RWPE1 (cell line): ENCODE data around the gene THAP9.

Source experiments
- CTCF ChIA-PET: fragments of 350-600 bp; sonication (Branson Sonifier 250); formaldehyde crosslinking; extraction: SDS; loops from one replicate; lab custom pipeline; 2021; lab: Yijun Ruan, JAX
- POLR2A ChIA-PET: fragments of 400-600 bp; formaldehyde crosslinking; extraction: SDS; loops from one replicate; lab custom pipeline; 2020; ENCODE audit warnings: antibody characterized with exemption; ENCODE audit not compliant: low non-redundant PET; lab: Yijun Ruan, JAX
- DNase-seq: peaks from one replicate; pipeline ENCODE4 v3.0.0; 2012; ENCODE audit warnings: low spot score
- H3K27ac ChIP-seq: fragments of 450-650 bp; 2 replicates; pipeline ENCODE4 v1.5.1; 2017
- TF ChIP-seq, protein P1 (sequence below): fragments of 450-650 bp; conservative IDR thresholded peaks from 2 replicates; pipeline ENCODE4 v1.5.1; 2017; ENCODE audit warnings: low read depth, mild to moderate bottlenecking

THAP9 gene

GRCh38 chr4:82919386-82919785 is 18.9 kb downstream of the THAP9 start:
- ChIA-PET CTCF (no interaction called here), POLR2A (no interaction called here)
- no peak overlapping the region for H3K27ac ChIP-seq
- no peak for DNase-seq
- TF ChIP-seq, protein P1, sequence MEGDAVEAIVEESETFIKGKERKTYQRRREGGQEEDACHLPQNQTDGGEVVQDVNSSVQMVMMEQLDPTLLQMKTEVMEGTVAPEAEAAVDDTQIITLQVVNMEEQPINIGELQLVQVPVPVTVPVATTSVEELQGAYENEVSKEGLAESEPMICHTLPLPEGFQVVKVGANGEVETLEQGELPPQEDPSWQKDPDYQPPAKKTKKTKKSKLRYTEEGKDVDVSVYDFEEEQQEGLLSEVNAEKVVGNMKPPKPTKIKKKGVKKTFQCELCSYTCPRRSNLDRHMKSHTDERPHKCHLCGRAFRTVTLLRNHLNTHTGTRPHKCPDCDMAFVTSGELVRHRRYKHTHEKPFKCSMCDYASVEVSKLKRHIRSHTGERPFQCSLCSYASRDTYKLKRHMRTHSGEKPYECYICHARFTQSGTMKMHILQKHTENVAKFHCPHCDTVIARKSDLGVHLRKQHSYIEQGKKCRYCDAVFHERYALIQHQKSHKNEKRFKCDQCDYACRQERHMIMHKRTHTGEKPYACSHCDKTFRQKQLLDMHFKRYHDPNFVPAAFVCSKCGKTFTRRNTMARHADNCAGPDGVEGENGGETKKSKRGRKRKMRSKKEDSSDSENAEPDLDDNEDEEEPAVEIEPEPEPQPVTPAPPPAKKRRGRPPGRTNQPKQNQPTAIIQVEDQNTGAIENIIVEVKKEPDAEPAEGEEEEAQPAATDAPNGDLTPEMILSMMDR, result no peak

GRCh38 chr4:82921795-82922194 is 21.3 kb downstream of the THAP9 start:
- DNase-seq, result no peak
- POLR2A ChIA-PET, result no interaction called here
- CTCF ChIA-PET, result interaction anchor here (0.6 kb wide), 1 partner anchor 252 kb away, joined by 3 read pairs; no protein-coding TSS in a partner anchor
- TF ChIP-seq, protein P1, result no peak
- H3K27ac ChIP-seq, result no peak overlapping the region

GRCh38 chr4:82930848-82931755 is 30.6 kb downstream of the THAP9 start:
- ChIA-PET CTCF (interaction anchor here (0.6 kb wide), 1 partner anchor 471 kb away, joined by 3 read pairs; no protein-coding TSS in a partner anchor), POLR2A (no interaction called here)
- TF ChIP-seq, protein P1, result no peak
- no peak for DNase-seq
- H3K27ac ChIP-seq, result no peak overlapping the region

DNA sequence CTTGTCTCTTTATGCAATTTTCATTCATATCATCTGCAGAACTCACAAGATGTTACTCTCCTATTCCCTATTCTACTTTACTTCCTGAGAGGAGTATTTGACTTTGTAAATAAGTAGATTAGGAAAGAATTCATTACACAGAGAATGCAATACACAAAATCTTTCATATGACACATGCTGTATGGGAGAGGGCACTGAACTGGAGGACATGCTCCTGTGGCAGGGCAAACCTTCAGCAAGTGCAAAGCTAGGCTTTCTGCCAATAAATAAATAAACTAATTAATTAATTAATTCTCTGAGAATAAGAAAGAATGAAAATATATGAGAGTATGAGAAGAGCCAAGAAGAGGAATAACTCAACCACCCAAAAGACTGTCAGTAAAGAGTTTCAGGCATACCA is 33.9 kb downstream of the THAP9 start:
- H3K27ac ChIP-seq, result no peak overlapping the region
- DNase-seq, result no peak
- ChIA-PET POLR2A (no interaction called here), CTCF (no interaction called here)
- TF ChIP-seq, protein P1, result no peak

DNA sequence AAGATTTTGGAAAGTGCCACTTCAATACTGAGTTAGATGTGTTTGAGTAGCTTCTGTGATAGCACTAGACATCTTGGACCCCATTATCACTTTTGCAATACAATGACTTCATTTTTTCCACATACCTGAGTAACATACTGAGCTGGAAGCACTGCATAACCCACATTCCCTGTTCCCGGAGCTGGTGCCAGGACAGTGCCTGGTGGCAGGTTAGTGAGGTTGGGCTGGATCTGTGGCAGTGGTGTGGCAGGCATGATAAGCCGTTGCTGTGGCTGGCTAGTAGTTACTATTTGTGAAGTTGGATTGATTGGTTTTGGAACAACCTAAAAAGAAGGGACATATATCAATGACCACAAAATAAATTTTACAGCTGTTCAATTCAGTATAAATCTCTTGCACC is 38.9 kb downstream of the THAP9 start:
- ChIA-PET CTCF (no interaction called here), POLR2A (no interaction called here)

DNA sequence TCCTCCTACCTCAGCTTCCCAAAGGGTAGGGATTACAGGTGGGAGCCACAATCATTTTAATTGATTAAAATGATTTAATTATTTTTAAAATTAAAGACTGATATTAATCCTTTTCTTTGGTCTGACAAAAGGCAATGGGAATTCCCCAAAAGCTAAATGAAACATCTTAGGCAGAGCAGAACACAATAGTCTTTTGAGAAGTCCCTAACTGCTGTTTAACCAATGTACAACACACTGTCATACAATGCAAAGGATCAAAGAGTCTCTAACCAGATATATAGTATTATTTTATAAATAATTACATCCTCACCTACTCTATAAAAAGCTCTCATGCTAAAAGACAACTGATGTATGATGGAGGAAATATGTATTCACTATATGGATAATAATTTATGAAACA is 47.0 kb downstream of the THAP9 start:
- ChIA-PET POLR2A (no interaction called here), CTCF (interaction anchor here (0.5 kb wide), 1 partner anchor 88 kb away, joined by 3 read pairs; no protein-coding TSS in a partner anchor)
- TF ChIP-seq, protein P1, result no peak
- DNase-seq, result no peak
- H3K27ac ChIP-seq, result no peak overlapping the region

More for the DNA sequence above, 38.9 kb downstream of the THAP9 start:
- TF ChIP-seq, protein P1, result no peak
- no peak overlapping the region for H3K27ac ChIP-seq
- no peak for DNase-seq
